HG03432 (cell line): ENCODE results near the gene DNAJA3.

Experiments used
- ATAC-seq: cut with Tn5 transposase; IDR thresholded peaks from one replicate; pipeline ENCODE4 v1.9.1; 2021; ENCODE audit warnings: mild to moderate bottlenecking, moderate library complexity; ENCODE audit not compliant: unreplicated experiment

DNAJA3 gene

GRCh38 chr16:4428500-4428899, 2.8 kb downstream of the DNAJA3 start:
- no peak for ATAC-seq

DNA sequence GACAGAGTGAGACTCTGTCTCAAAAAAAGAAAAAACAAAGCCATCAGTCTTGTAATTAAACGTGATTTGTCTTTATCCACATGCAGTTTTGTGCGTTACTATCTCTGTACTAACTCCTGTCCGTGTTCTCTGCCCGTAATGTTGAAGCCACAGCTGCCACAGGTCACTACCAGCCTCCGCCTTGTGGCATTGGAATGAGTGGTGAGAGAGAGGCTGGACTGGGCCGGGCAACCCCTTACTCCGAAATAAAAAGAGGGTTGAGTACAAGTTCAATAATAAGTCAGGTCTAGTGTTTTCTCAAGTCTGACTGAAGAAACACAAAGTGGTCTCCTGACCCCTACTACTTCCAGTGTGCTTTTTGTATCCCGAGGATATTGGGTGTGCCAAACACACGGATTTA, 5.4 kb downstream of the DNAJA3 start:
- ATAC-seq: no peak

DNA sequence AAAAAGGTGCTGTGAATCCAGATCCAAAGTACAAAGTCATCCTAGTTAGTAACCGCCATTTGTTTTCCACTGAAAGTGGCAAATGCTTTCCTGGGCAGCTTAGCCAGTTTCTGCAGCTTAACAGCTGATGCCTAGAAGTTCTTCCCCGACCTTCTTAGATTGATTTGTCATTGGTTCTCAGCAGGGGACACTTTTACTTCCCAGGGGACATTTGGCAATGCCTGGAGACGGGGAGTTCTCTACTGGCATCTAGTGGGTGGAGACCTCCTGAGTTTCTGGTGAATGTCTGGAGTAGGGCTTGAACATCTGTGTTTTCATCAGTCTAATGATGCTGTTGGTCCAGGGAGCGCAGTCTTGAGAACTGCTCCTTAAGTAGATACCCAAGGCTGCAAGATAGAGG, 7.6 kb downstream of the DNAJA3 start:
- ATAC-seq: no peak

GRCh38 chr16:4433914-4434787, 8.5 kb downstream of the DNAJA3 start:
- ATAC-seq: no peak

GRCh38 chr16:4435337-4436067, 9.8 kb downstream of the DNAJA3 start:
- ATAC-seq: no peak

- no peak for ATAC-seq
These were observed 11.7 kb downstream of the DNAJA3 start for GRCh38 chr16:4437366-4437765.

GRCh38 chr16:4442371-4442770, 16.7 kb downstream of the DNAJA3 start:
- ATAC-seq: no peak

DNA sequence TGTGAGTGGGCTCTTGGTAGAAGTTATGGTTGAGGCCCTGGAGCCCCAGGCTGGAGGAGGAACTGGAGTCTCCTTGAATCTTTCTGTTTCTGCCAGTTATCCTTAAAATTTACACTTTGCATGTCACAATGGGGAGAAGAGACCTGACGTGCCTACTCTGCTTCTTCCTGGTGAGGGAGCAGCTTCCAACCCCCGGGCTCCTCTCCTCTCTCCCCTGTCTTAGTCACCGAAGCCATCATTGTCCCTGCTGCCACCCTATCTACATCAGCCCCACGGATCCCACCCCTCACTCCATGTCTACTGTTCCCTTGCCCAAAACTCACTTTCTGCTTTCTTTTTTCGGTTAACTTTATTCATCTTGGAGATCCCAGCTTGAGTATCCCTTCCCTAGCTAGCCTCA, 17.6 kb downstream of the DNAJA3 start:
- ATAC-seq: no peak

DNA sequence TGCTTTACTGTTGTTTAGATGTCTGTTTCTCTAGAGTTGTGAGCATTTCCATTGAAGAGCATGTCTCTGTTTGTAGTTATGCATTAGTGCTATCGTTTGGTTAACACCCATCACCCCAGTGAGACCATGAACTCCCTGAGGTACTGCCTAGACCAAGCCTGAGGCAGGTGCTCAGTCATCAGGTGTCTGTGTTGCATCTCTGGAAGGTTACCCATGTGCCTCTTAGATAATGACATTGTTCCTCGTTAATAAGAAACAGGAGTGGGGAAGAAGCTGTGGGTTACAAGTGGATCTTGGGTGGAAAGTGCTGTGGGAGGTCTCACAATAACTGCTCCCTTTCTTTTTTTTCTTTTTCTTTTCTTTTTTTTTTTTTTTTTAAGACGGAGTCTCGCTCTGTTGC, 18.3 kb downstream of the DNAJA3 start:
- ATAC-seq: no peak

- ATAC-seq: no peak
These were observed 24.8 kb downstream of the DNAJA3 start for GRCh38 chr16:4450430-4450829.

DNA sequence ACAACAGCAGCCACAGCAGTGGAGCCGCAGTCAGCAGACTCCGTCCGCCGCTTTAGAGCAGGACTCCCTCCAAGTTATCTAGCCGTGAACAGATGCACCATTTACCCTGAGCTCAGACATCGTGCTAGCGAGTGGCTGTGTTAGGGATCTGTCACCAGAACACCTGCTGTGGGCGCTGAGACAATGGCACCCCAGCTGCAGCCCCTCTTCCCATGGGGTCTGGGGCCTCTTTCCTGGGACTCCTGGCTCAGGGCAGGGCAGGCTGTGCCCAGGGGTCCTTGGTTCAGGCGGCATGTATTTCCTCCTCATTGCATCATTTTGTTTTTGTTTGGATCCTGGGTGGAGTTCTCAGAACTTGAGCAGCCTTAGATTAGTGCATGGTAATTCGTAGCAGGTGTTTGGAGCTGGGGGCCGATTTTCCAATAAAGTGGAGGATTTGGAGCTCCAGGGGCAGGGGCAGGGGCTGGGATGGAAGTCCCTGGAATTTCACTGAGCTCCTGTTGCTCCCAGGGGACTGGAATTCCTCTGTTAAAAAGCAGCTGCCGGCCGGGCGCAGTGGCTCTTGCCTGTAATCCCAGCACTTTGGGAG, 25.4 kb downstream of the DNAJA3 start:
- ATAC-seq: no peak

DNA sequence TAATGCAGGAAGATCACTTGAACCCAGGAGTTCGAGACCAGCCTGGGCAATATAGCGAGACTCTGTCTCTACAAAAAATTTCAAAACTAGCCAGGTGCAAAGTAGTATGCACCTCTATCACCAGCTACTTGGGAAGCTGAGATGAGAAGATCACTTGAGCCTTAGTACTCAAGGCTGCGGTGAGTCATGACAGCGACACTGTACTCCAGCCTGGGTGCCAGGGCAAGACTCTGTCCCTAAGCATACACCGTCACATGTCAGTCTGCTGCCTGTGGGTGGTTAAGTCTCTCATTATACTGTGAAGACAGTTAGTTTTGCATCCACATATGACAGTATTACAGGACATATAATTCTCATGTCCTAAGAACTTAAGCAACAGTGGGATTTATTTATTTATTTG, 27.0 kb downstream of the DNAJA3 start:
- no peak for ATAC-seq

DNA sequence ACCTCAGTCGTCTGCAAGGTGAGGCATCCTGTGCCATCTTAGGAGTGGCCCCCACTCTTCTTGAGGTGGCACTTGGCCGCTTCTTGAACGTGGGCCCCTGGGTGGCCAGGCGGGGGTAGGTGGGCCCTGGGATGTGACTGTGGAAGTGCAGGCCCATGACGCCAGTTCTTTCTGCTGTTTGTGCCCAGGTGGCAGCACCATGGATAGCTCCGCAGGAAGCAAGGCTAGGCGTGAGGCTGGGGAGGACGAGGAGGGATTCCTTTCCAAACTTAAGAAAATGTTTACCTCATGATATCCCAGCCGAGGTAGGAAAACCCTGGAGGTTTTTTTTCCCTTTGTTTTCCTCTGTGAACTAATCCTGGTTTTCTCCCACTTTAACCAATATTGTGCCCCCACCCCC, 29.0 kb downstream of the DNAJA3 start:
- no peak for ATAC-seq

GRCh38 chr16:4455081-4455480, 29.4 kb downstream of the DNAJA3 start:
- no peak for ATAC-seq

GRCh38 chr16:4455951-4456350, 30.3 kb downstream of the DNAJA3 start:
- ATAC-seq: no peak

DNA sequence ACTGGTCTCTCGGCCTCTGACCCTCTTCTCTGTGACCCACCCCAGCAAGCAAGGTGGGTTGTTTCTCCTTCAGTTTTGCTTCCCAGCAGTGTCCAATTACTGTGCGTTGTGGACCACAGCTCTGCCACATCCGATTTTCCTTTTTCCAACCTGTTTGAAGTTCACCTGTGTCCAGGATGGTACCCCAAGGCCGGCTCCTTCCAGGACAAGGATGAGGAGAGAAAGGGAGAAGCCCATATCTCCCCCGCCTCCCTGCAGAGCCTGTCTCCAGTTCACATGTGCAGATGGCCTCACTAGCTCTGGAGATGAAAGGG, 35.2 kb downstream of the DNAJA3 start:
- no peak for ATAC-seq

GRCh38 chr16:4461250-4462085, 35.8 kb downstream of the DNAJA3 start:
- no peak for ATAC-seq

GRCh38 chr16:4463522-4464163, 38.0 kb downstream of the DNAJA3 start:
- ATAC-seq: no peak

DNA sequence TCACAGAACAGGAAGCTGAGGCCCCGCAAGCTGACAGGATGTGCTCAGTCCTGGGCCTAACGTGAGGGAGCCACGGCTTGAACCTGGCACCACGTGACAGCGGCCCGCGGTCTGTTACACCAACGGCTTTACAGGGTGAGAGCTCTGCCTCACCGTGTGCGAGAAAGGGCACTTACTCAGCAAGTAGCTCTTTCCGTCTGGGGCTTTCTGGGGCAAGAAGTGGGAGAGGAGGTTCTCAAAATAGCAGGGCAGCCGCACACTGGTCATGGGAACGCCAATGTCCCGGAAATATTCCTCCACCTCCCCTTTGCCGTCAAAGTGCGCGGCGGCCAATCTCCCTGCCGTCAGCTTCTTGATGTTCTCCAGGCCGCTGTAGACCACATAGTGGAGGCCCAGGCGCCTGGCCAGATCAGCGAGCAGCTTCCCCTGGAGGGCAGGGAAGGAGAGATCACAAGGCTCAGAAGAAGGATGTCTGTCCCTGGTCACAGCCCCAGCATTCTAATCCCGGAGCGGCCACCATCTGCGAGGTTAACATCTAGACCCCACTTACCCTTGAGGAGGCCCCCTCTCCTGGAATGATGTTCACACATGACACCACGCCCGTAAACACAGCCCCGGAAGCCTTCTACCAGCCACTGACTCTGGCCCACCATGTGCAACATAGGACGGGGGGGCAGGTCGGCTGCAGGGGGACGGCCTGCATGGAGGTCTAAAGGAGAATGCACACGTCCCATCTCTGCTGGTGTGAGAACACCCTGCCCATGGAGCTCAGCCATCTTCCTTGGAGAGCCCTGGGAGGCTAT, 40.5 kb downstream of the DNAJA3 start:
- no peak for ATAC-seq

DNA sequence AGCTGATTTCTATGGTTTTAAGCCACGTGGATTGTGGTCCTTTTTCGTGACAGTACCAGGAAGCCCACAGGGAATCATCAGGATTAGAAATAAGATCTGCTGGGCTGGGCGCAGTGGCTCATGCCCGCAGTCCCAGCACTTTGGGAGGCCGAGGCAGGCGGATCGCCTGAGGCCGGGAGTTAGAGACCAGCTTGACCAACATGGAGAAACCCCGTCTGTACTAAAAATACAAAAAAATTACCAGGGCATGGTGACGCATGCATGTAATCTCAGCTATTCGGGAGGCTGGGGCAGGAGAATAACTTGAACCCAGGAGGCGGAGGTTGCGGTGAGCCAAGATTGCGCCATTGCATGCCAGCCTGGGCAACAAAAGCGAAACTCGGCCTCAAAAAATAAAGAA, 42.2 kb downstream of the DNAJA3 start:
- ATAC-seq: no peak
